Measurements from ENCODE around the gene DRAXIN.
A peak's percentile ranks its signal among the peaks of the same experiment; 100 is the strongest.

Gene DRAXIN

DNA sequence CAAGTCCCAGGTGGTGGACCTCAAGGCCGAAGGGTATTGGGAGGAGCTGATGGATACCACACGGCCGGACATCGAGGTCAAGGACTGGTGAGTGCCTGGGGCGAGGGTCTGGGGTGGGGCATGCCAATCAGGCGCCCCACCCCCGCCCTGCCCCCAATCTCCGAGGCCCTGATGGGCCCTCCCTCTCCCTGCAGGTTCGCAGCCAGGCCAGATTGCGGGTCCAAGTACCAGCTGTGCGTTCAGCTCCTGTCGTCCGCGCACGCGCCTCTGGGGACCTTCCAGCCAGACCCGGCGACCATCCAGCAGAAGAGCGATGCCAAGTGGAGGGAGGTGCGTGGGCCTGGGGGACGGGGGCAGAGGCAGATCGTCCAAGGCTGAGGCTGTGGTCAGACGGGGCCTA, 33.0 kb upstream of the DRAXIN start:
- no peak for DNase-seq

DNA sequence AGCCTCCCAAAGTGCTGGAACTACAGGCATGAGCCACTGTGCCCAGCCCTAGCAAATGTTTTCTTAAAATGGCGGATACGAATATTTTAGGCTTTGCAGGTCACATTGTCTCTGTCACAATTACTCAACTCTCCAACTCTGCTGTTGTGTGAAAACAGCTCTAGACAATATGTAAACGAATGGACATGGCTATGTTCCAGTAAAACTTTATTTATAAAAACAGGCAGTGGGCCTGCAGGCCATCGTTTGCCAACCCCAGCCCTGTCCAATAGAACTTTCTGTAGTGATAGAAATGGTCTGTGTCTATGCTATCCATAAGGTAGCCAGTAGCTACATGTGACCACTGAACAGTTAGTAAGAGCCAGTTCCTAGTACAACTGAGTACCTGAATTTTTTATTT, 31.8 kb upstream of the DRAXIN start:
- DNase-seq, result no peak

DNA sequence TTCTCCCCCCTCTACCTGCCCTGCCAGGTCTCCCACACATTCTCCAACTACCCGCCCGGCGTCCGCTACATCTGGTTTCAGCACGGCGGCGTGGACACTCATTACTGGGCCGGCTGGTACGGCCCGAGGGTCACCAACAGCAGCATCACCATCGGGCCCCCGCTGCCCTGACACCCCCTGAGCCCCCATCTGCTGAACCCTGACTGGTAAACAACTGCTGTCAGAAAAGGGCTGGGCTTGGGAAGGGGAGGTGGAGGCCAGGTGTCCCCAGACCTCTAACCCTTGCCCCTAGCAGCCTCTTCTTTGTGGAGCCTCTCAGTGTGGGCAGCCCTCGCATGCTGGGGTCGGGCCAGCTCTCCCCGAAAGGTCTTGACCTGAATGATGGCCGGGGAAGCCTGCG, 30.4 kb upstream of the DRAXIN start:
- no peak for DNase-seq

DNA sequence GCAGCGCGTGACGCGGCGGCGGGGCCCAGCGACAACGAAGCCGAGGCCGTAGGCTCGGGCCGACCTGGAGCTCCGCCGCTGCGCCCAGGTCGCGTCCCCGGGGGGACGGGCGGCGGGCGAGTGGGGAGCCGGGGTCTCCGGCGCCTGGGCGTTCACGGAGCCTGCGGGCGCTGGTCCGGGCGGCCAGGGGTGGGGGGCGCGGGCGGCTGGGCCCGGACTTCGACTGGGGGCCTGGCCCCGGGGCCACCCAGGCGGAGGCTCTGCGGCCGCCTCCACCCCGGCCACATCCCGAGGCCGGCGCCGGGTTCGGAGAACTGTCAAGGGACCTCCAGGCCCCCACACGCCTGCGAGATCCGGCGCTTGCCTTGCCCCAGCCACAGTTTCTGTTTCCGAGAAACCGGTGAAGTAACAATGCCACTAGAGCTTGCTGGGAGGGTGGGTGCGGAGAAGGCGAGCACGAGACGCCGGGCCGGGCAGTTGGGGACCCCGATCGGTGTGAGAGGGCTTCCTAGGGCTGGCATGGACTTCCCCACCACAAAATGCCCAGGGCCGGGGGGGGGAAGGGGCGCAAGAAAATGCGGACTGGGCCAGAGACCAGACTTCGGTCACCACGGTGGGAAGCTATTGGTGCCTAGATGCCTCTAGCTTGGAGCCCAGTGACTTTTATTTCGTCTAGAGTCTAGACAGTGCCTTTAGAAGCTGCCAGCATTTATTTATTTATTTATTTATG, 27.0 kb upstream of the DRAXIN start:
- DNase-seq, result no peak

DNA sequence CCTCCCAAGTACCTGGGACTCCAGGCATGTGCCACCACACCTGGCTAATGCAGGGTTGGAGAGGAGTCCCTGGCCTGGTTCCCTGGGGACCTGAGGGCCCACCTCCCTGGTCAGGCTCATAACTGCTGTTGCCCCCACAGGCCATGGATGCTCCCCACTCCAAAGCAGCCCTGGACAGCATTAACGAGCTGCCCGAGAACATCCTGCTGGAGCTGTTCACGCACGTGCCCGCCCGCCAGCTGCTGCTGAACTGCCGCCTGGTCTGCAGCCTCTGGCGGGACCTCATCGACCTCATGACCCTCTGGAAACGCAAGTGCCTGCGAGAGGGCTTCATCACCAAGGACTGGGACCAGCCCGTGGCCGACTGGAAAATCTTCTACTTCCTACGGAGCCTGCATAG, 23.0 kb upstream of the DRAXIN start:
- no peak for DNase-seq

DNA sequence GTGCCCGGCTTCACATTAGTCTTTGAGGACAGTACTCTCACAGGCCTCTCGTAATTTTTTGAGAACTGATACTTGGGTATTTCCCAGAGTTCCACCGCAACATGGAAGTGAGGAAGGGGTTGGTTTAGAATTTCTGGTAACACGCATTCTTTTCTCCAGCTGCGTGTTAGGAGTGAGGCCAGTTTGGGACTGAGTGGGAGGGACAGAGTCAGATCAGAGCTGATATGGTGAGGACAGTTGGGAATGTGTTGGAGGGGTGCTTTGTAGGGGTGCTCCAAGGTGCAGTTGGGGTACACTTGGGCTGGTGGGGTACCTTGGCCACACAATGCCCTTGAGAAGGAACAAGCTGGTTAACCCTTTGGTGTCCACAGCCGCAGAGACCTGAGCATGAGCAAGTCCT, 20.8 kb upstream of the DRAXIN start:
- DNase-seq, result no peak

DNA sequence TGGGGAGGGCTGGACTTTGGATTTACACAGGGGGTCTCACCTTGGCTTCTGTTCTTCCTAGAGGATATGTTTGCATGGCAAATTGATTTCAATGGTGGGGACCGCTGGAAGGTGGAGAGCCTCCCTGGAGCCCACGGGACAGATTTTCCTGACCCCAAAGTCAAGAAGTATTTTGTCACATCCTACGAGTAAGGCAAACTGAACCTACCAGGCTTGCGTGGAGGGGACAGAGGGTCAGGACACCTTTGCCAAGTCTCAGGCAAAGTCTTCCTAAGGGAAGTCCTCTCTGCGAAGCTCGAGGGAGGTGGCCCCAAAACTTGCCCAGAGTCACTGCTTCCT, 20.3 kb upstream of the DRAXIN start:
- no peak for DNase-seq

DNA sequence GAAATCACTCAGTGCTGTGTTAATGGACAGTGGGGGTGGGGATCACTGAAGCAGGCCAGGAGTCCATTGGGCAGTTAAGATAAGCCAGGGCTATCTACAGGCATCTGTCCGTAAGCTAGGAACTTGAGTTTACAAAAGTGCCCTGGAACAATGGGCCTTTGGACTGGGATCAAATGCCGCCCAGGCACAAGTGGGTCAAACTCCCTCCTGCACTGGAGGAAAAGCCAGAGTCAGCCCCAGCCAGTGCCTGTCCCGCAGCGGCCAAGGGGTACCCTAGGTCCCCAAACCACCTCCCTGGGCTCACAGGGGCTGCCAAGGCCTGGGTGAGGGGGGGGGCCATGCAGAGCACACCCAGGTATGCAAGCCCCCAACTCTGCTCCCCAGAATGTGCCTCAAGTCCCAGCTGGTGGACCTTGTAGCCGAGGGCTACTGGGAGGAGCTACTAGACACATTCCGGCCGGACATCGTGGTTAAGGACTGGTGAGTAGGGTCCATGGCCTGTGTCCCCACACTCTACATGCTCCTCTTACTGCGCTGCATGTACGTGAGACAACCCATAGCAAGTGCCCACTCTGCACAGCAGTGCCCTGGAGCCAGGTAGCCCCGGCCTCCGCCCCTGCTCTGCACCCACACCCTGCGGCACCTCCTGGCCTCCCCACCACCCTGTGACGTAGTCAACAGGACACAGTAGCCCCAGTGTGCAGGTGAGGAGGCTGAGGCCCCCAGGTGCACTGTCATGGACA, 19.8 kb upstream of the DRAXIN start:
- DNase-seq, result no peak

DNA sequence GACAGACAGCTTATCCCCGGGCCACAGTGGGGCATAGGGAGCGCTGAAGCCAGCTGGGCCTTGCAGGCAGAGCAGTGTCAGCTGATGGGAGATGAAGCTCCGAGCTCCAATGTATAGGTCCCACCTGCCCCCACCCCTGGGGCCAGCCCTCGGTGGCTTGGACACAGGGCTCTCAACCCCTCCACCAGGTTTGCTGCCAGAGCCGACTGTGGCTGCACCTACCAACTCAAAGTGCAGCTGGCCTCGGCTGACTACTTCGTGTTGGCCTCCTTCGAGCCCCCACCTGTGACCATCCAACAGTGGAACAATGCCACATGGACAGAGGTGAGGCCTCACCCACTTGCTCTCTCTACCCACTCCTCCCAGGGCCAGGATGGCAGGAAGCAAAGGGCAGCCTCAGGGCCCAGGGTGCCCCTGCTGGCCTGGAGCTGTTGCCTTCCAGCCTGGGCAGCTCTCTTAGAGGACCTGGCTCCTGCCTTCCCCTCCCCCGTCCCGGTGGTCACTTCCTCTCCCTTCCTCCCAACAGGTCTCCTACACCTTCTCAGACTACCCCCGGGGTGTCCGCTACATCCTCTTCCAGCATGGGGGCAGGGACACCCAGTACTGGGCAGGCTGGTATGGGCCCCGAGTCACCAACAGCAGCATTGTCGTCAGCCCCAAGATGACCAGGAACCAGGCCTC, 18.3 kb upstream of the DRAXIN start:
- no peak for DNase-seq

DNA sequence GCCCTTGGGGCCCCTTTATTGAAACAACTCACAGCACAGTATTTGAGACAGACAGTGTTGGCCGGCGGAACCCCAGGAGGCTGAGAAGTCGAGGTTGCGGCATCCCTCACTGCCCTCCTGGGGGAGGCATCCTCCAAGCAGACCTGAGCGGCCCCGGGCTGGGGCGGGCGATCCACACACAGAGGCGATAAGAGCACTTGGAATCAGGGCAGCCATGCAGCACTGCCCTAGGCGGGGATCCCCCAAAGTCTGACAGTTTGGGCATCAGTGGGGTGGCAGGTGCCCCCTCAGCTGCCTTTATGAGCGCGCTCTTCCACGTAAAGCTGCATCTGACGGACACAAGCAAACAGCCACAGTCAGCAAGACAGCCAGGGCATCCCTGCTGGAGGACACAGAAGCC, 17.0 kb upstream of the DRAXIN start:
- no peak for DNase-seq

DNA sequence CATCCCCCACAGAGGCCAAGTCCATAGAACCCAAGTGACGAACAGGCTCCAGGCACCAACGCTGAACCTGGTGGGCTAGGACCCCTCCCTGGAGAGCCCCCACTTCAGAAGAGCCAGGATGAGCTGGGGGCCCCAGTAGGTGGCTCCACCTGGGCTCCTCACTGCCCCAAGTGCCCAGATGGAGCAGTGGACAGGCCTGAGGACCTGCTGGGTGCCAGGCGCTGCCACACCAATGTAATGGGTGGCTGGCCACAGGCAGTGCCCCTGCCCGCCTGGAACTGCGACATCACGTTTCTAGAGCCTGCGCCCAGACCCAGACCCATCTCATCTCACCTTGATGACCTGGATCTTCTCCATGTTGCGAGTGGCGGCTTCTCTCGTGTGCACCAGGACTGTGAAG, 16.2 kb upstream of the DRAXIN start:
- no peak for DNase-seq

DNA sequence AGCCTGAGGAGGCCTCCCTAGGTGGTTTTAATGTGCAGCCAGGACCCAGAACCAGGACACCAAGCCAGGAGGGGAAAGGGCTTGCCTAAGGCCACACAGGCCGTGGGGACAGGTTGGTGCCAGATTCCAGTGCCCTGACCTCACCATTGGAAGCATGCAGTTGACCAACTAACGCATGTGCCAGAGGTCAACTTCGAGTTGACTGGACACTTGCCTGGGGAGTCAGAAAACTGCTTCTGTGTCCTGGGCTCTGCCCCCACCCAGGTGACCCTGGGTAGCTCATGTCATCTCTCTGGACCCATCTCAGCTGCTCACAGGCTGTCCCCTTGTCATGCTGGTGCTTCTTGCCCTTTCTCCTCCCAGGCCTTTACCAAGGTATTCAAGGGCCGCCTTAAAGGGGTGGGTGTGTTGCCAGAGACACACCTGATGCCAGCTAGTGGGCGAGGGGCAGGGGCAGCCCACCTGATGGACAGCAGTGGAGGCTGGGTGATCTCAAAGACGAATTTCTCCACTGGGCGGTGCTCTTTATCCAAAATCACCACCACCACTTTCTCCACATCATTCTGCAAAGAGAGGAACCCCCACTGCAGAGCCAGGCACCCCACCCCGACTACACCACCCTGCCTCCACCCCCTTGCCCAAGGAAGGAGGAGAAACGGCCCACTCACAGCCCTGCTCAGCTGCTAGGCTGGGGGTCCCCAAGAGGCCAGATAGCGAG, 15.0 kb upstream of the DRAXIN start:
- DNase-seq, result no peak

DNA sequence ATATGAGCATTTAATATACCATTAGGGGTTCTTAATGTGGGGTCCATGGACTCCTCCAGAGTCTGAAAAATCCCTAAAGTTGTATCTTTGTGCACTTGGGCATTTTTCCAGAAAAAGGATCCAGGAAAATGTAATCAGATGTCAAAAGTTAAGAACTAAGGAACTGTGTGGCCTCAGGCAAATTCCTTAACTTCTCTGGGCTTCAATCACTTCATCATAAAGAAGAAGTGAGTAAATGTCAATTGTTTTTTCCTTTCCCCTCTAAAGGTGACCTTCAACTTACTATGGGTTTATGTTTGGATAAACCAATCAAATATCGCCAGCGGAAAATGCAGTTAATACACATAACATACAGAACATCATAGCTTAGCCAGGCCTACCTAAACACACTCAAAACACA, 13.1 kb upstream of the DRAXIN start:
- no peak for DNase-seq

DNA sequence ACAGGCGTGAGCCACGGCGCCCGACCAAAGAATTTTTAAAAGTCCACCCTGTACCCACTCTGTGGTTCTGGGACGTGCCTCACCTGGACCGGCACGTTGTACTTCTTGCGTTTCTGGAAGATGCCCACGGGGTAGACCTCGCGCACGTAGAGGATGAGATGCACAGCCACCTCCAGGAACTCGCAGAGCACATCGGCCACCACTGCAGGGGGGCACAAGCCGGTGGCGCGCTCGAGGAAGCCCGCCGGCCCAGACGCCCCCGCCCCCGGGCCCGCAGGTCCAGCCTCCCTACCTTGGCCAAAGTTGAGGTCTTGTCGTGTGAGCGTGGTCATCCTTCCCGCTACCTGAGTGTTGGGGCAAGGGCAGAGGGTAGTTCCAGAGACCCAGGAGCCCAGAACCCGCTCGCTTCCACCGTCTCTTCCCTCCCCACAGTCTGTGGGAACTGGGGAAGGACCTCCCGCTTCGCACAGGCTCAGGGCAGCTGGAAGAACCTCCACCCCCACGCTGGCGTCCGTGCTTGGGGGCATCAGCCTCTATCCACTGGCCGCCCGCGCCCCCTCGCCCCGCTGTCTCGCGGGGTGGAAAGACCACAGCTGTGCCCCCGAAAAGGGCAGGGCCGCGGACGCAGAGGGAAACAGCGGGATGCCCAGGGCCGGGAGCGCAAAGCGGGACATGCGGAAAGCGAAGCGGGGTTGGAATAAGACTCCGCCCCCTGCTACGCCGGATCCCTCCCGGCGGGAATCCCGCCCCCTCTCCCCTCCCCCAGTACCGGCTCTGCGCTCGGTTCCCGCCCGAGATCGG, 11.0 kb upstream of the DRAXIN start:
- no peak for DNase-seq

DNA sequence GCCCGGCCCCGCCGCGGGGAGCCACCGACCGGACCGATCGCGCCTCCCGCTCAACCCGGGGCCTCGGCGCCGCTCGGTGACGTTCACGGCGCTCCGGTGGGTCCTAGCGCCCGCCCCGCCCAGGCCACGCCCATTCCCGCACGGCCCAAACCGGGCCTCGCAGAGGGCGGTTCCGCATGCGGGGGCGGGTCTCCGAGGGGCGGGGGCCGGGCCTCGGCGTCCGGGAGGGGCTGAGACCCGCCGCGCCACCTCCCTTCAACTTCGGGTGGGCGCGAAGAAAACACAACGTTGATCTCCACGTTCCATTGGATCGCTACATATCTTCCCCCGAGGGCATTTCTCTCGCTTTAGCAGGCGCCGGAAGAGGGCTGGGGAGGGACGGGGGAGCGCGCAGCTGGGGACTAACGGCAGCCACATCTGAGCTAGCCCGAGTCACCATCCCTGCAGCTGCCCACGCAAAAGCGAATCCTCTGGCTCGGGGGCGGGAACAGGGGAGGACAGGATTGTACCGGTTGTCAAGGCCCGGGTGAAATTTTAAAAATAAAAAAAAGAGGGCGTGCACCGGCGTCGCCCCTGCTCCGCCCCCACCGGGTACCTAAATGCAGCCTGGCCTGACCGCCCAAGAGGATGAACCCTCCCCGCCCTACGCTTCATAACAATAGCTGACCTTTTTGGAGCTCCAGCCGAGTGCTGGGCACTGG, 10.3 kb upstream of the DRAXIN start, which contains the start of gene MAD2L2:
Gene MAD2L2, minus strand, starts transcription at position 78 of the 701 bp plus-strand sequence. CDS start 547 bp downstream, outside the sequence.
- peak; percentile 75 for DNase-seq

DNA sequence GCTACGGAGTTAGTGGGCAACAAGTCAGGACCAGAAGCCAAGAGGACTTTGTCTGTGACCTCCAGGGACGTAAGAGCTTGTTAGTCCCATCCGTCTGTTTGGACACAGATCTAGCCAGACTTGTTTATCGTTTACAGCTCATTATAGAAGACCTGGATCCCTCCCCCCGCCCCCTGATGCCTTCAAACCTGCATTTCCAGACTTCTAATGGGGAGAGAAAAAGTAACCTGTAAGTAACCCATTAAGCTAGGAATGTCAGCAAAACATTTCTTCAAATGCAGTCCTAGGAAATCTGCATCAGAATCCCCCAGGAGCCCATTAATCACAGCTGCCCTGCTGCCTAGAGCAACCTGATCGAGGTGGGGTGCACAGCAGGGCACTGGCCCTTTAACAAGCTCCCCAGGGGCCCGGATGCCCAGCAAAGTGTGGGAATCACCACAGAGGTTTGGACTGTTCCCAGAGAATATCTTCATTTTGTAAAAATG, 9.2 kb upstream of the DRAXIN start:
- DNase-seq, result no peak

DNA sequence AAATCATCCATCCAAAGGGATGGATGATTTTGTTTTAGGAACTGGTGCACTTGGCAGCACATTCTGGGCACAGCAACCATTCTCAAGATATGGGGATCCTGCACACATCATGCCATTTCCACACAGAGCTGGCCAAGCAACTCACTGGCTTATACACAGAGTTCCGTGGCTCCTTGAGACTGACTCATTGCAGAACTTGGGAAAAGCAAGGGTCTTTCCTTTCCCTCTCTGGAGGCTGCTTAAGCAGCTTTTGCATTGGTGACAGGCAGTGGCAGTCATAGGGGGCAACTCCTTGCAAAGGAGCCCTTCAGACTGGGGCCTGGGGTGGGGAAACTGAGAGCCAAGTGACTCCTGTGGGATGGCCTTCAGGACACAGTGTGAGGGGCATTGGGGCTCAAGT, 8.7 kb upstream of the DRAXIN start:
- no peak for DNase-seq

DNA sequence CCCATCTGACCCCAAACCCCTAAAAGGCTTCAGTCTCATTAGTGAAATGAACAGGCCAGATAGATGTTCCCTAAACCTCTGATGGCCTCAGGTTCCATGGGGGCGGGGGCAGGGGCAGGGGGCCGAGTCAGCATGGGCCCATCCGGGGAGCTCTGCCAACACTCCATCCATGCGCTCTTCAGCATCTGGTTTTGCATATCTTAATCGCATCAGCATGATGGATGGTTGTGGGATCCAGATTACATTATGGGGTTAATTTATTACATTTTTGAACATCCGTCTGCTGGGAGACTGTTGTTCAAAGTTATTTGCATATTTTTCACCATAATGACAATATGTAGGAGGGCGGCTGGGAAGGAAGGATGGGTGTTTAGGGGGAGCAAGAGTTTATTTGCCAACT, 7.4 kb upstream of the DRAXIN start:
- DNase-seq, result no peak

DNA sequence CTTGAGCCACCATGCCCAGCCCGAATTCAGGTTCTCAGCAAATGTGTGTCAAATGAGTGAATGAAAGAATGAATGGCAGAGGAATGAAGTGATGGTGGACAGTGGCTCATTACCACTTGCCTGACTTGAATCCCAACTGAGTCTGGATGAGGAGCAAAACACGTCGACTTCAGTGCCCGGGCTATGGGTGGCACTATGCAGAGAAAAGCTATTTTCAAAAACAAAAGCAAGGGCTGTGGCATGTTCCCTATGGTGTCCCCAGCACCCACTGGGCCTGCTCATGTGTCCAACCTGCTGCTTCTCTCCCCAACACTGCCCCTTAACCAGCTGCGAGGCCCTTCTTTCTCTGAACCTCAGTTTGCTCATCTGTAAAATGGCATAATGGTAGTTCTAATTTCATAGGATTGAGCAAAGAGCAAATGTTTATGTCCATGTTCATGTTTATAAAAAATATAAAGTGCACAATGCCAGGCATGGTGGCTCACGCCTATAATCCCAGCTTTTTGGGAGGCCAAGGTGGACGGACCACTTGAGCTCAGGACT, 6.2 kb upstream of the DRAXIN start:
- no peak for DNase-seq

DNA sequence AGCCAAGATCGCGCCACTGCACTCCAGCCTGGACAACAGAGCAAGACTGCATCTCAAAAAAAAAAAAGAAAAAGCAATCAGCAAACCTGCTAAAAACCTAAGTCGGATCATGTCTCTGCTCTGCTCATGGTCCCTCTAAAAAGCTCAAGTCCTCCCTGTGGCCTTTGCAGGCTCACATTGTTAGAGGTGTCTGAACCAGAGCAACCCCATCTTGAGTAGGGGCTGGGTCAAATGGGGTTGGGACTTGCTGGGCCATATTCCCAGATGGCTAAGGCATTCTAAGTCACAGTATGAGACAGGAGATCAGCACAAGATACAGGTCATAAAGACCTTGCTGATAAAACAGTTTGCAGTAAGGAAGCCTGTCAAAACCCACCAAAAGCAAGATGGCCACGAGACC, 3.0 kb upstream of the DRAXIN start:
- no peak for DNase-seq
